GM21515 (cell line): ENCODE measurements around the gene KRTAP12-3.
"Not testable (repeated sequence)": the region's sequence is repeated elsewhere in the genome, so short reads cannot be mapped to it uniquely, and the experiment has no call there.

Experiments used
- ATAC-seq: cut with Tn5 transposase; IDR thresholded peaks from one replicate; pipeline ENCODE4 v1.9.1; 2021; ENCODE audit not compliant: unreplicated experiment

The KRTAP12-3 gene

DNA sequence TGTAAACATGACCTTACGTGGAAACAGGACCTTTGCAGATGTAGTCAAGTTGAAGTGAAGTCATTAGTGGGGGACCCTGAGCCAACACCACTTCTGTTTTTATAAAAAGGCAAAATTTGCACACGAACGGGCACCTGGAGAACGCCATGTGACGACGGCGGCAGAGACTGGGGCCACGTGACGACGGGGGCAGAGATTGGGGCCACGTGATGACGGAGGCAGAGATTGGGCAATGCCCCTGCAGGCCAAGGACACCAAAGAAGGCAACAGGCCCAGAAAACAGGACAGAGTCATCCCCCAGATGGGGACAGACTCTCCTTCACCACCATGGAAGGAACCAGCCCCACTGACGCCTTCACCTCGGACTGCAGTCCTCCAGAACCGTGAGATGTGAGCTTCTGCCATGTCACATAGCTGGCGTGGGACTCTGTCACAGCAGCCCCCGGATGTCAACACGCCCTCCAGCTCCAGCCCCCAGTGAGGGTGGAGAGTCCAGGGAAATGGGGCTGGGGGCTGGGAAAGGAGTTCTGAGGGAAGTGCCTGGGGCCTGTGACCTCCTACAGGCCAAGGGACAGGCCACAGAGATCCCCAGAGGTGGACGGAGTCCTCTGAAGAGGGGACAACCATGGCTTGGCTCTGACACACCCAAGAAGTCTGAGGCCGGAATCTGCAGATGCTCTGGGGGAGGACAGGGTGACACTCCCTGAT lies 7.3 kb upstream of the KRTAP12-3 start:
- ATAC-seq, result no peak

DNA sequence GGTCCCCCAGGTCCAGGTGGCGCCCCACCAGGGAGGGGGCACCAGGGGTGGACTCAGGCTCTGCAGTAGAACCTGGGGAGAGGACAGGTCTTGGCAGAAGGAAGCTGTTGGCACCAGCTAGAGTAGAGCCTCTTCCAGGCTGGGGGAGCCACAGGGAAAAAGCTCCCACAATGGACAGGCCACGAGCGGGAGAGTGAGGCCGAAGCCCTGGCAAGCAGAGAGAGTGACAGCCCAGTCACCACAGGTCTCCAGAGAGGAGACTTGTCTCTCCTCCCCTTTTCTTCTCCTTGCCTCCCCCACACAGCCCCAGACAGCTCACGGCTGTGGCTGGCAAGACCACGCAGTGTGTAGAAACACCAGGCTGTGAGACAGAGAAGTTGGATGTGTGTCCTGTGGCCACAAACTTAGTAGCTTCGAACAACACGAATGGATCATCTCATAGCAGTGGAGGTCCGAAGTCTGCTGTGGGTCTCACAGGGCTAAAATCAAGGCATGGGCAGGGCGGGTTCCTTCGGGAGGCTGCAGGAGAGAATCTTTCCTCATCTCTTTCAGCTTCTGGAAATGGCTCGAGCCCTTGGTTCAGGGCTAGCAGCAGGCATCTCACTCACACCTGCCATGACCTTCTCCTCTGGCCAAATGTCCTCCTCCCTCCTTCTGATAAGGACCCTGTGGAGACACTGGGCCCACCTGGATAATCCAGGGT lies 6.6 kb upstream of the KRTAP12-3 start:
- ATAC-seq, result no peak

DNA sequence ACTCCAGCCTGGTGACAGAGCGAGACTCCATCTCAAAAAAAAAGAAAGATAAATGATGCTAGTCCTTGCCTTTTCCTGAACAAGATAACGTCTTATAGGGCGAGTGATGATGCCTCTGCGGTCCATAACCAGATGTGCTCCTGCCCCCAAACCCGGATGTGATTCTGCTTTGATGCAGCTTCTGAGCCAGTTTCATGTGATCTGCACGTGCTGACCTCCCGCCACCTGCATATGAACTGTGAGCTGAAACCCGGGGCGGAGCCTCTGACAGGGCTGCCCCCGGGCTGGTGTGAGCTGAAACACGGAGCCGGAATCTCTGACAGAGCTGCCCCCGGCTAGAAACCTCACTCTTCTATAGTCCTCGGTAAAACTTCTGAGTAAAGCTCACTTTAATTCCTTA lies 4.6 kb upstream of the KRTAP12-3 start:
- ATAC-seq, result no peak

DNA sequence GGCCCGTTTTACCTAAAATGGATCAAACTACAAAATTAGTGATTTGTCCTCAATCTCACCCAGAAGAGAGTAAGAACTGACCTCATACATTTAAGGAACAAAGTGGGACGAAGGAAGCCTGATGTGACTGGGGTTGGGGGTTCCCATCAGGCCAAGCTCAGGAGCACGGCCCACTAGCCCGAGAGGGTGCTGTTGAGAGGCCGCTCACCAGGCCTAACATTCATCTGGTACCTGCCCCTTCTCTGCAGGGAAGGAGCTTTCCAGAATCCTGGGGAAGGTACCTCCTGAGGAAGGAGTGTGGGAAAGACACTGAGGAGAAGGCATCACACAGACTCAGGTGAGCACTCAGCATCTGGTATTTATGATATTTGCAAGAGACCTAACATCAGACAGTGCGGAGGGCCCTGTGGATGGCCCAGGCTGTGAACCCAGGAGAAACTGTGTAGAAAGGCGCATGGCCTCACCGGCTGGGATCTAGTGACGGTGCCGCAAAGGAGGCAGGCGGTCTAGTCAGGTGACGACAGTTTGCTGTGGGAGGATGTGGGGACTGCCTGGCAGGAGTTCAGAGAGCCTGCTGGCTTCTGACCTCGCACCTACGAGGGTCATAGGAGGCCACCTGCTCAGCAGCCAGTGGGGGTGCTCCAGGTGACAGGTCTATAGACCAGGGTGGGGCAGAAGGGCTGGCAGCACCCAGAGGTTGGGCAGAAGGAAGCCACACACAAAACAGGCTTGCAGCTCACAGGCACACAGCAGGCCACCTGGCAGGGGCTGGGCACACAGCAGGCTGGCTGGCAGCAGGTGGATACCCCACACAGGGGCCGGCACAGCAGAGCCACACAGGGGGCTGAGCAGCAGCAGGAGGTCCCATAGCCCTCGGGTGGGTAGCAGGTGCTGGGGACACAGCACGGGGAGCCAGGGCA lies 3.8 kb upstream of the KRTAP12-3 start:
- ATAC-seq, result no peak

DNA sequence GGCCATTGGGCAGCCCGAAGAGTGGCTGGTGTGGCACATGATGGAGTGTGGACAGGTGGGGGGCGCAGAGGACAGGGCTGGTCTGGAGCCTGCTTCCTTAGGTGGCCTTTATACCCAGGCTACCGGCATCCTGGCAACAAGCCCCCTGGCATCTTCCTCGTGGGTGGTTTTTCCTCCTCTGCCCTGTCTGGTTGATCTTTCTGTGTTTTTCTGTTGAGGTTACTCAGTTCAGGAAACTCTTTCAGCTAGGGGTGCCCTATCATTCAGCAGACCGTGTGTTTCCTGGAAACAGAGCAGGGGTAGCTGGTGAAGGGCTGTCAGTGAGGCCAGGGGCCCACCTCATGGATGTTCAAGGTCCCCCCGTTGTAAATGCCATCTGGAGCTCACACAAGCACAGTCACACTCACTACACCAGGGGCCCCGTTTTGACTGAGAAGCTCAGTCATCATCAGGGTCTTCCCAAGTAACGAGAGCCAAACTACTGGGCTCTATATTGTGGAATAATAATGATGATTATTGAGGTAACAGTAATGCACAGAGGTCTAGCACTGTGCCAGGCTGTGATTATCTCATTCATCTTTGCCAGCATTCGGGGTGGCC lies 3.1 kb upstream of the KRTAP12-3 start, which contains the start of gene KRTAP12-4:
TSS of gene KRTAP12-4 (minus strand) at position 84 of the 600 bp plus-strand sequence. CDS start at position 39, 45 bp downstream.
- ATAC-seq, result no peak

DNA sequence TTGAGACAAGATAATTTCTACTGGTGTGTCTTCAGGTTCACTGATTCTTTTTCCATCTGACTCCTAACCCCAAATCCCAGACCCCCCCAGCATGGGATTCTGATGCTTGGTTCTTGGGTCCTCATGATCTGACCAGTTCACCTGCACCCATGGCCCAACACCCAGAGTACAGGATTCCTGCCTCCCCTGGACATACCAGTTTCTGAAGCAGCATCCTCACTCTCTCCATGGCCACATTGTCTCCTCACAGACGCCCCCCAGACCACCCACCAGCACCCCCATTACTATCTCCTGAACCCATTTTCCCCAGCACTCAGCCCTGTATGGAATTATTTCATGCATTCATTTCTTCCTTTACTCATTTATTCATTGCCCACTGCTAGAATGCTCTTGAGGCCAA lies 864 bp upstream of the KRTAP12-3 start:
- ATAC-seq, result no peak

DNA sequence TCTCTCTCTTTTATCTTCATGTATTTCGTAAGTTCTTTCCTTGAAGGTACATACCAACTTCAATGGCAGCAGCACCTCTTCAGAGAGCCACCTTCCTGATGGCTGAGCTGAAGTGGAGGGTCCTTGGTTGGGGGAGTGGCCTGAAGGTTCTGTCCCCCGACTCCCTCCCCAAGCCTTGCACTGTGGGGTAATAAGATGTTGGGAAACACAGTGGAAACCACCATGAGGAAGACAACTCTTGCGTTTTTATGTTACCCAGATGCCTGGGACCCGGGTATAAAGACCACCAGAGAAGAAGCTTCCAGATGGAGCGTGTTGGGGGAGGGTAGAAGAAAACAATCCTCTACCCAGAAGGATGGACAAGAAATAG lies 794 bp downstream of the KRTAP12-3 start:
- ATAC-seq, result no peak

DNA sequence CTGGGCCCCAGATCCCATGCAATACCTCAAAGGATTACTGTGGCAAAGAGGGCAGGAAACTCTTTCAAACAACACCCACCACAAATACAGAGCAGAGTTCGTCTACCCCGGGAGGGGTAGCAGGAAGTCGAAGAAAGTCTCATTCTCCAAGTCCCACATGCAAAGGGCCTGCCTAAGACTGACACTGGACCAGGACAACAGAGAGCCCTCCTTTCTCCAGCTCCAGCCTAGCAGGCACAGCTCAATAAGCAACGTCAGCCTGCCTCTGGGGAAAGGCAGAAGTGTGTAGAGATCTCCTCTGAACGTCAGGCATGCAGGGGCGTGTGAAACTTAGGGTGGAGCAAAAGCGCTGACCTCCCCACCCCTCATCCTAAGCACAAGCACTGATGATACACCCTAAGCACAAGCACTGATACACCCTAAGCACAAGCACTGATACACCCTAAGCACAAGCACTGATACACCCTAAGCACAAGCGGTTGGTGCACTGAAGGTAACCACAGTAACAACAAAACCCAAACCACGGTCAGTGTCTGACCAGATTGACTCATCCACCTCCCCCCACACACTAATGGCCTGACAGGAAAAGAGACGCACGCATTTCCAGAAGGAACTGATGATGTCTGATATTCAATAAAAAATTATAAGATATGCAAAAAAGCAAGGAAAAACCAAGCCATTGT lies 1.3 kb downstream of the KRTAP12-3 start:
- no peak for ATAC-seq

DNA sequence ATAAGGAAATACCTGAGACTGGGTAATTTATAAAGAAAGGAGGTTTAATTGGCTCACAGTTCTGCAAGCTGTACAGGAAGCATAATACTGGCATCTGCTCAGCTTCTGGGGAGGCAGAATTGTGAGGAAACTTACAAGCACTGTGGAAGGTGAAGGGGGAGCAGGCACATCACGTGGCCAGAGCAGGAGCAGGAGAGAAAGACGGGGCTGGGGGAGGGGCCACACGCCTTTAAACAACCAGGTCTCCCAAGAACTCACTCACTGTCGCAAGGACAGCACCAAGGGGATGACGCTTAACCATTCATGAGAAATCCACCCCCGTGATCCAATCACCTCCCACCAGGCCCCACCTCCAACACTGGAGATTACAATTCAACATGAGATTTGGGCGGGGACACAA lies 3.8 kb downstream of the KRTAP12-3 start:
- ATAC-seq, result not testable (repeated sequence)

DNA sequence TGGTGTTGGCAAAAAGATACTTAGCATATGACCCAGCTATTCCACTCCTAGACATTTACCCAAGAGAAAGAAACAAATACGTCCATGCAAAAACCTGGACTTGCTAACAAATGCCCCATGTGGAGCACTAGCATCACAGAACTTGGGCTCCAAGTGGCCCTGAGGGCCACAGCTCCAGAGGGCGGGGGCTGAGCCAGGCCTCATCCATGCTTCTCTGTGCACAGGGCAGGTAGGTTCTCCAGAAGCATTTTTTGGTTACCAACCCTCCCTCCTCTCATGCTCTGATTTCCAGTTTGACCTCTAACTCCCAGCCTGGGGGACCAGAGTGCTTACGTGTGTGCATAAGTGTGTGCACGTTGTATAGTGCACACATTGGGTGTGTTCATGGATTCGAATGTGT lies 7.0 kb downstream of the KRTAP12-3 start:
- no peak for ATAC-seq

DNA sequence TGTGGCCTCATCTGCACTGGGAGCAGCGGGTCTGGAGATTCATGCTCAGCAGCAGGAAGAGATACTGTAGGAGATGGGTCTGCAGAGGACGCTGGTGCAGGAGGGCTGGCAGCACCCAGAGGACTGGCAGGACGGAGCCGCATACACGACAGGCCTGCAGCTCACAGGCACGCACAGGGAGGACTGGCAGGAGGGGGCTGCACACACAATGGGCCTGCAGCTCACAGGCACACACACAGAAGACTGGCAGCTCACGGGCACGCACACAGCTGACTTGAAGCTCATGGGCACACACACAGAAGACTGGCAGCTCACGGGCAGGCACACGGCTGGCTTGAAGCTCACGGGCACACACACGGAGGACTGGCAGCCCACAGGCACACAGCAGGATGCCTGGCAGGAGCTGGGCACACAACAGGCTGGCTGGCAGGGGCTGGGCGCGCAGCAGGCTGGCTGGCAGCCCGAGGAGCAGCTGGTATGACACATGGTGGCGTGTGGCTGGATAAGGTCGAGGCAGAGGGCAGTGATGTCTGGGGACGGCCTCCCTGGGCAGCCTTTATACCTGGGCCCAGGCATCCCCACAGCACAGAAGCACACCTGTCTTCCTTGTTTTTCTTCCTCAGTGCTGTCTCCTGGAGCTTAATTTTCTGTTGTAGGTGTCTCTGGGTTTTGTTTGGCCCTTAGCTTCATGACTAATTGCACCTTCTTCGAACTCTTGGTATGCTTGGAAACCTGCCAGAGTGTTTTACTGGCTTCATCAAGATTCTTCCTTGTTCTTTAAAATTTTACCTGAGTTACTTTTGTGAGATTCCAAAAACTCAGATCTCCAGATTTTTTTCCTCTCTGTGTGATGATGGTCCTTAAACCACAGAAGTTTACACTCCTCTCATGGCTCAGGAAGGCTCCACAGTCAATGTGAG lies 8.9 kb downstream of the KRTAP12-3 start, which contains the start of gene KRTAP12-2:
TSS of gene KRTAP12-2 (minus strand) at position 527 of the 920 bp plus-strand sequence. CDS start at position 486, 41 bp downstream.
- no peak for ATAC-seq

DNA sequence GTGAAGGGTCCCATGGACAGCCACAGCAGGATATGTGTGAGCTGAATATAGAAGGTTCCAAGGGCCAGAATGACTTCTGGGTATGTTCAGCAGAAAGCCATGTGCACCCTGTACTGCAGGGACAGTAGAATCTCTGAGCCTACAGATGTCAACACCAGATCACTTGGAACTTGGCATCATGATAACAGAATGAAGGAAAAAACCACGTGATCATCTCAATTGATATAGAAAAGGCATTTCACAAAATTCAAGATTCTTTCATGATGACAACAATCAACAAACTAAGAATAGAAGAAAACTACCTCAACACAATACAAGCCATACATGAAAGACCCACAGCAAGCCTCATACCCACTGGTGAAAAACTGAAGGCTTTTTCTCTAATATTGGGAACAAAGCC lies 9.9 kb downstream of the KRTAP12-3 start:
- ATAC-seq, result no peak

DNA sequence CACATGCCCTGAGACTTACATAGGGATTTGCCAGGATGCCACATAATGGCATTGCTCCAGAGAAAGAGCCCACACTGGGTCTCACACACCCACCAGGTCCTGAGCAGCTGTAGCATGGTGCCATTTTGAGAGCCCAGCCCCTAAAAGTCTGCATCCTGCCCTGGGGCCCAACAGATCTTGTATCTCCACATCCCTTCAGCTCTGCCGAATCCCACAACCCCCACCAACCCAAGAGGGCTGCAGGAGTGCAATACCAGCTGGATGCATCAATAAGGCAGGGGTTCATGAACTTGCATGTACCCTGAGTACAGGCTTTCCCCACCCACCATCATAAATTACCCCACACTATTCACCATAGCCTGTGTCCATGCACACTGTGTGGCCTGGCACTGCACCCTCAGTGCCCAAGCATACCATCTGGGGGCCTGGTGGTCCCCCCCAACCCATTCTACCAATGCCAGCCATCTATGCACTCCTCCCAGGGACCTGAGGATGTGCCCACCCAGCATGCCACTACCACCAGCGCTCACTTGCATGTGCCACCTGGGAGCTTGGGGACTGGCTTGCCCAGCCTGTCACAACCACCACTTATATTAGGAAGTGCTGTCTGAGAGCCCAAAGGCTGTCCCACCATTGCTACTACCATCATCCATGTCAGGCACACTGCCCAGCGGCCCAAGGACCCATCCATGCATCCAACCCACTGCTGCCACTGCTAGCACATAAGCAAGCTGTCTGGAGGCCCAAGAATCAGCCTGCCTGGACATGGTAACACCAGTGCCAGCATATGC lies 13.1 kb downstream of the KRTAP12-3 start:
- ATAC-seq, result no peak

DNA sequence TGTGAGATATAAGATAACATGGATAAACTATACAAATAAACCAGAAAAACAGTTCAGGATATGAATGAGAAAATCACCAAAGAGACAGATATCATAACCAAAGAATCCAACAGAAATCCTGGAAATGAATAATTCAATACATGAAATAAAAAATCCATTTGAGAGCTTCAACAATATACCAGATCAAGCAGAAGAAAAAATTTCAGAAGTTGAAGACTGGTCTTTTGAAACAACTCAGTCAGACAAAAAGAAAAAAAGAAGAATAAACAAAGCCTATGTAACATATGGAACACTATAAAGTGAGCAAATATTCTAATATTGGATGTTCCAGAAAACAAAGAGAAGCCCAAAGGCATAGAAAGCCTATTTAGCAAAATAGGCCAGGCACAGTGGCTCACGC lies 14.2 kb downstream of the KRTAP12-3 start:
- no peak for ATAC-seq

DNA sequence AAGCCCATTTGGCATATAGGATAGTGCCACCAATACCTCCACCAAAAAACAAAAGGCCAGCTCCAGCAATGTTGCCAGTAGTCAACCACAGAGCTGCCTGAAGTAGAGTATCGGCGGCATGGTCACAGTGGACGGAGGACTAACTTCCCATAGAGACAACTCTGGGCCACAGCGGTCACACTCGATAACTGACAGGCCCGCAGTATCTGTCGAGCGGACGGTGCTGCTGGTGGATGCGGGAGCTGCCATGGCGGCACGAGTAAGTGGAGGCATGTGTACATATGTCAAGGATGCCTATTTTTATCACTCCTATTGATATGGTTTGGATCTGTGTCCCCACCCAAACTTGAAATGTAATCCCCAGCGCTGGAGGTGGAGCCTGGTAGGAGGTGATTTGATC lies 20.1 kb downstream of the KRTAP12-3 start:
- no peak for ATAC-seq

DNA sequence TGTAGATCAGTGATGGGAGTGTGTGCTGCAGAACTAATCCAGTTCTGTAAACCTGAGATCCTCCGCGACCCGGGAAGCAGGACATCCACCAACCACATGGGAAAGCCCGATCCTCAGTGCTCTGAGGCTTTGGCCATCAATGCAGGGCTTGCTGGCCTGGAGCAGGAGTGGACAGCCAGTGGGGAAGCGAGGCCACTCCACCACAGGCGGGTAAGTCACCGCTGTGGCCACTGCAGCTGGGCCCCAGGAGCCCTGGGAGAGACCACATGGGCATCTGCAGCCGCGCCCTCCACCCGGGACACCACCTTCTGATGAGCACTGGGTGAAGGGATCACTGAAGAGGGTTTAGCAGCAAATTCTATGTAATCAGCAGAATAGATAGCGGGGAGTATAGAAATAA lies 23.4 kb downstream of the KRTAP12-3 start:
- no peak for ATAC-seq

DNA sequence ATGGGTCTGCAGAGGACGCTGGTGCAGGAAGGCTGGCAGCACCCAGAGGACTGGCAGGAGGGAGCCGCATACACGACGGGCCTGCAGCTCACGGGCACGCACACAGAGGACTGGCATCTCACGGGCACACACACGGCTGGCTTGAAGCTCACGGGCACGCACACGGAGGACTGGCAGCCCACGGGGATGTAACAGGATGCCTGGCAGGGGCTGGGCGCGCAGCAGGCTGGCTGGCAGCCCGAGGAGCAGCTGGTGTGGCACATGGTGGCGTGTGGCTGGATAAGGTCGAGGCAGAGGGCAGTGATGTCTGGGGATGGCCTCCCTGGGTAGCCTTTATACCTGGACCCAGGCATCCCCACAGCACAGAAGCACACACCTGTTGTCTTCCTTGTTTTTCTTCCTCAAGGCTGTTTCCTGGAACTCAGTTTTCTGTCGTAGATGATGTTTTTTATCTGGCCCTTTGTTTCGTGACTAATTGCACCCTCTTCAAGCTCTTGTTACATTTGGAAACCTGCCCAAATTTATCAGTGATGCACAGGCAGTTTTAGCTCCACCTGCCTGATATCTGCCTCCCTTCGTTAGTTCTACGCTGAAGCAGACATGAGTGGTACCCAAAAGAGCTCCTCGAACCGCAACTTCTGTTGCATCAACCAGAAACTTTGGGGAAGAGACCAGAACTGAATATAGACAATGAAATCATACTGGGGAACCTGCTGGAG lies 24.3 kb downstream of the KRTAP12-3 start, which contains the start of gene KRTAP12-1:
TSS of gene KRTAP12-1 (minus strand) at position 303 of the 719 bp plus-strand sequence. CDS start at position 263, 40 bp downstream.
- no peak for ATAC-seq
